Sigmoid colon (tissue), 4 donors: ENCODE results near the gene SYNE4.

ENCODE experiments used
- CTCF ChIP-seq, 4 experiments: fragments of 450-650 bp in 3 of 4; fragments of 200-600 bp in 1 of 4; IDR thresholded peaks; one replicate each; pipeline ENCODE4 v1.5.1; 2016 to 2019; ENCODE audit warnings: antibody characterized with exemption in 4 of 4, mild to moderate bottlenecking in 3 of 4, moderate library complexity in 2 of 4
- EP300 ChIP-seq, 4 donors: sonication (generic); formaldehyde crosslinking; IDR thresholded peaks; one replicate each; pipeline ENCODE4 v1.6.1; 2017; ENCODE audit warnings: antibody characterized with exemption in 4 of 4

DNA sequence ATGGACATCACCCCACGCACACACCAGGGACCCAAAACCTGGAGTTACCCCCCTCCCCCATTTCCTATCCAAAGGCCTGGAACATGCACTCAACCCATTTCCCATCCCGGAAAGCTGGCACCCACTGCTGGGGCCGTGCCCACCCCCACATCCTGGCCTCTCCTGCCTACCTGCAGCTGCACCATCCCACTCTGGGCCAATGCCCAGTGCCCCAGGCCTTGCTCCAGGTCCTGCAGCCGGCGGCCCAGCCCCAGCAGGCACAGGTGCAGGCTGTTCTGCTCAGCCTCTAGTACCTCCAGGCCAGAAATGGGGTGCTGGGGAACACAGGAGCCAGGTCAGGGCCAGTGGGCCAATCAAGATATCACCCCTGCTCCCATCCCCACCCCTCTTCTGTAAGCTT is 1.7 kb downstream of the SYNE4 start:
- TF ChIP-seq EP300 (IDR thresholded peaks at IDR 0.05) (no peak), CTCF (IDR thresholded peaks at IDR 0.05) (no peak)
